ENCODE measurements around the gene ATXN3L.

ATXN3L gene

GRCh38 chrX:13319953-13320352, at the start of gene ATXN3L:
Gene ATXN3L (minus strand): TSS chrX:13320053. CDS start chrX:13319934, 119 bp downstream.
- no peak for DNase-seq (ENCODE audit: low read depth, low spot score)

- no peak for DNase-seq (ENCODE audit: low read depth, low spot score)
These were observed 49.6 kb upstream of the ATXN3L start for GRCh38 chrX:13369256-13370030.

- no peak for DNase-seq (ENCODE audit: low read depth, low spot score)
These were observed 48.1 kb upstream of the ATXN3L start for GRCh38 chrX:13367950-13368349.

- no peak for DNase-seq (ENCODE audit: low read depth, low spot score)
These were observed 46.8 kb upstream of the ATXN3L start for GRCh38 chrX:13366698-13367097.

- DNase-seq (ENCODE audit: low read depth, low spot score): no peak
These were observed 45.3 kb upstream of the ATXN3L start for GRCh38 chrX:13365161-13365560.

- no peak for DNase-seq (ENCODE audit: low read depth, low spot score)
These were observed 44.5 kb upstream of the ATXN3L start for GRCh38 chrX:13364230-13364857.

- no peak for DNase-seq (ENCODE audit: low read depth, low spot score)
These were observed 40.3 kb upstream of the ATXN3L start for GRCh38 chrX:13360146-13360545.

- DNase-seq (ENCODE audit: low read depth, low spot score): no peak
These were observed 38.1 kb upstream of the ATXN3L start for GRCh38 chrX:13357925-13358324.

GRCh38 chrX:13346646-13347045, 26.8 kb upstream of the ATXN3L start:
- no peak for DNase-seq (ENCODE audit: low read depth, low spot score)

- no peak for DNase-seq (ENCODE audit: low read depth, low spot score)
These were observed 25.6 kb upstream of the ATXN3L start for GRCh38 chrX:13345438-13345837.

- DNase-seq (ENCODE audit: low read depth, low spot score): no peak
These were observed 25.2 kb upstream of the ATXN3L start for GRCh38 chrX:13345037-13345436.

- DNase-seq (ENCODE audit: low read depth, low spot score): no peak
These were observed 21.7 kb upstream of the ATXN3L start for GRCh38 chrX:13341491-13342101.

GRCh38 chrX:13340182-13340791, 20.4 kb upstream of the ATXN3L start:
- no peak for DNase-seq (ENCODE audit: low read depth, low spot score)

GRCh38 chrX:13339607-13340006, 19.8 kb upstream of the ATXN3L start:
- DNase-seq (ENCODE audit: low read depth, low spot score): no peak

- DNase-seq (ENCODE audit: low read depth, low spot score): no peak
These were observed 19.2 kb upstream of the ATXN3L start for GRCh38 chrX:13338996-13339515.

GRCh38 chrX:13334491-13334890, 14.6 kb upstream of the ATXN3L start:
- no peak for DNase-seq (ENCODE audit: low read depth, low spot score)

GRCh38 chrX:13330446-13330845, 10.6 kb upstream of the ATXN3L start:
- DNase-seq (ENCODE audit: low read depth, low spot score): no peak

GRCh38 chrX:13327666-13328065, 7.8 kb upstream of the ATXN3L start:
- no peak for DNase-seq (ENCODE audit: low read depth, low spot score)

GRCh38 chrX:13323241-13323640, 3.4 kb upstream of the ATXN3L start:
- no peak for DNase-seq (ENCODE audit: low read depth, low spot score)

- DNase-seq (ENCODE audit: low read depth, low spot score): no peak
These were observed 2.5 kb downstream of the ATXN3L start for GRCh38 chrX:13317366-13317765.

GRCh38 chrX:13311560-13311959, 8.3 kb downstream of the ATXN3L start:
- DNase-seq (ENCODE audit: low read depth, low spot score): no peak

GRCh38 chrX:13309631-13310030, 10.2 kb downstream of the ATXN3L start:
- DNase-seq (ENCODE audit: low read depth, low spot score): no peak

All from iPS DF 19.7 (cell line).